GM21447 (cell line): ENCODE measurements around the gene STAG1.
A peak's percentile ranks its signal among the peaks of the same experiment; 100 is the strongest.
"Not testable (repeated sequence)": the region's sequence is repeated elsewhere in the genome, so short reads cannot be mapped to it uniquely, and the experiment has no call there.

ENCODE experiments used
- ATAC-seq: cut with Tn5 transposase; IDR thresholded peaks from one replicate; pipeline ENCODE4 v1.9.1; 2021; ENCODE audit not compliant: unreplicated experiment

Gene STAG1

GRCh38 chr3:136749091-136749490, 3.1 kb downstream of the STAG1 start:
- no peak for ATAC-seq

GRCh38 chr3:136745916-136746315, 6.3 kb downstream of the STAG1 start:
- ATAC-seq = no peak

GRCh38 chr3:136741063-136741462, 11.1 kb downstream of the STAG1 start:
- no peak for ATAC-seq

DNA sequence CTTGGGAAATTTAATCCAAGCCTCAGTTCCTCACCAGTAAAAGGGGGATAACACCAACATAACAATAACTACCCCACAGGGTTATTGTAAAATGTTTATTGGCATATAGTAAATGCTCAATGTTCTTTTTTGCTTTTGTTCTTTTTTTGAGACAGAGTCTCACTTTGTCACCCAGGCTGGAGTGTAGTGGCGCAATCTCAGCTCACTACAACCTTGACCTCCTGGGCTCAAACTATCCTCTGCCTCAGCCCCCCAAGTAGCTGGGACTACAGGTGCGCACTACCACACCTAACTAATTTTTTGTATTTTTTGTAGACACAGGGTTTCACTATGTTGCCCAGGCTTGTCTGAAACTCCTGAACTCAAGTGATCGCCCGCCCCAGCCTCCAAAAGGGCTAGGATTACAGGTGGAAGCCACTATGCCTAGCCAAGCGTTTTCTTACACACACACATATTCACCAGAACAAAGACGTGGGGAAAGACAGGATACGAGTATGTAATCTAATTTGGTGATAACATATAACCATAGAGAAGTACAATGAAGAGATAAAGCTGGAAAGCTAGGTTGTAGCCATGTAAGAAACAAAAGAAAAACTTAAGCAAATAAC, 11.7 kb downstream of the STAG1 start:
- no peak for ATAC-seq

DNA sequence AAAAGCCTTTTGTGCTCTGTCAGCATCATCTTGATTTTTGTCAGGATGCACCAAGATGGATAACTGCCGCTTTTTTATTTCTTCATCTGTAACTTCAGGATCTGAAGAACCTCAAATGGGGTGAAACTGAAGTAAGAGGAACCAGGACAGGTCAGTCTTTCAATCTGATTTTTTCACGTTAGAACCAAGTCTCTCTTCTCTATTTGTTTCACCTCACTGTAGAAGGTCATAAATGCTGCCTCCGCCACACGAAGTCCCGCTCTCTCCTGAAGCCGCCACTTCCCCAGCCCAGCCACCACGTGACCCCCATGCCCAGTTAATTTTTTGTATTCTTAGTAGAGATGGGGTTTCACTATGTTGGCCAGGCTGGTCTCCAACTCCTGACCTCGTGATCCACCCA, 15.2 kb downstream of the STAG1 start:
- ATAC-seq = not testable (repeated sequence)

GRCh38 chr3:136735103-136735502, 17.1 kb downstream of the STAG1 start:
- no peak for ATAC-seq

GRCh38 chr3:136734382-136735070, 17.7 kb downstream of the STAG1 start:
- ATAC-seq = no peak

DNA sequence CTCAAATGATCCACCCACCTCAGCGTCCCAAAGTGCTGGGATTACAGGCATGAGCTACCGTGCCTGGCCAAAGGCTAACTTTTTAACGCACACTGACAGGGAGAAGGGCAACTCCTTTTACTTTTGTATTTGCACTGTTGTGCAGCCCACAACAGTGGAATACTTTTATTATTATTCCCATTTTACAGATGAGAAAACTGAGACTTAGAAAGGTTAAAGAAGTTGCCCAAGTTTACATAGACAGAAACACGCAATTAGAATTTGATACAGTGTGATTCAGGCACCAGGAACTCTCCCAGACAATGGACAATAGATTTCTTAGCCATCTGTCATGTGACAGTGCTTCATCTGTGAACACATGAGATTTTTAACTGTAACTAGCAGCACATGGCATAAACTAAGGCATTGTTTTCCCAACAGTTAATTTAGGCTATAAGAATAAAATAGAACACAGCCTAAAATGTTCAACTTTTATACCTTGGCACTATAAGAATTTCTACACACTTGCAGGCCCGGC, 18.8 kb downstream of the STAG1 start:
- no peak for ATAC-seq

GRCh38 chr3:136731274-136731884, 20.8 kb downstream of the STAG1 start:
- ATAC-seq = no peak

DNA sequence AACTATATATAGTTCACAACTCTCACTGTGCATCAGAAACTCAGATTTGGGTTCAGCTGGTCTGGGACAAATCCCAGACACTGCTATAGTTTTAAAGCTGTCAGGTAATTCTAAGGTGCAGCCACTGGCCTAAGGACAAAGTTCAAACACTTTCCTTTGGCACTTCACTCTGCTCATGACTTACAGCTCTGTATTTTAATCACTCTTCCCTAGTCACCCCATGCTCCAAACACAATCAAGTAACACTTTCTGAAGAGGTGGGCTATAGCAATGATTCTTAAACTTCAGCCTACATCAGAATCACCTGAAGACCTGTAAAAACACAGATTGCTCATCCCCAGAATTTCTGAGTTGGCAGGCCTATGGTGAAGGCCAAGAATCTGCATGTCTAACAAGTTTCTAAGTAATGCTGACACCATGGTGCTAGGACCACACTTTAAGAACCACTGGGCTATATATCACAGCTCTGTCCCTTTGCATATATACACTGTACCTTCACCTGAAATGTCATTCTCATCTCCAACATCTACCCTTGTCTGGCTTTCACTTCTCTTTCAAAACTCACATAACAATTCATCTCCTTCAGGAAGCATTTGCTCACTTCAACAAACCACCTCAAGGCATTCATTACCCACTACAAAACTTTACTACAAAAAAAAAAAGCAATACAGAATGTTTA, 21.4 kb downstream of the STAG1 start:
- peak; percentile 67 for ATAC-seq

- no peak for ATAC-seq
Measured at GRCh38 chr3:136728918-136729317, 23.3 kb downstream of the STAG1 start.

DNA sequence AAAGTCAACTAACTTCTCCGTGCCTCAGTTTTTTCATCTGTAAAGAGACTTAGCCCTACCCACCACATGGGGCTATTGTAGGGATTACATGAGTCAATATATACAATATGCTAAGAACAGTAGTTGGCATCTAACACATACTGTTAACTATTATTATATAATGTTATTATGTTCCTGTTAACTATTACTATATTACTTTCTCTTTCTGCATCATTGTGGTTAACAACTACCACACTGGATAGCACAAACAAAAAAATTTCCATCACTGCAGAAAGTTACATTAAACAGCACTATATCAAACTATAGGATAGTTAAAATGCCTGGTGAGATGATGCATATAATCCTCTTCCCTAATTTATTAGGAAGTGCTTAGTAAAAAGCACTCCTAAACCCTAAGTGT, 23.7 kb downstream of the STAG1 start:
- peak; percentile 55 for ATAC-seq

GRCh38 chr3:136725468-136725867, 26.7 kb downstream of the STAG1 start:
- no peak for ATAC-seq

- ATAC-seq = not testable (repeated sequence)
Measured at GRCh38 chr3:136722916-136723315, 29.3 kb downstream of the STAG1 start.

- ATAC-seq = not testable (repeated sequence)
Measured at GRCh38 chr3:136722399-136722798, 29.8 kb downstream of the STAG1 start.

DNA sequence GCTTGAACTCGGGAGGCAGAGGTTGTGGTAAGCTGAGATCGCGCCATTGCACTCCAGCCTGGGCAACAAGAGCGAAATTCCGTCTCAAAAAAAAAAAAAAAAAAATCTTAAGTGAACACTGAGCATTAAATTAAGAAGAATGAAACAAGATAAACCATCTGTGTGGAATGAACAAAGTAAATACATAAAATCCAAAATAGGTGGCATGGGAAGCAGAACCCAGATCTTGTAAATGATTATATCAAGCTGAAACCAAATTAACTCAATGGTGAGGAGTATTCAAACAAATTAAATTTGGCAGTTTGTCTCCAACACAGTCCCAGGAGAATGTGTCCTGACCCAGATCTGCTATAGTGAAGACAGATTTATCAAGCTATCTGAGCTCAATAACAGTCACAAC, 32.1 kb downstream of the STAG1 start:
- no peak for ATAC-seq

- no peak for ATAC-seq
Measured at GRCh38 chr3:136716629-136717028, 35.5 kb downstream of the STAG1 start.

DNA sequence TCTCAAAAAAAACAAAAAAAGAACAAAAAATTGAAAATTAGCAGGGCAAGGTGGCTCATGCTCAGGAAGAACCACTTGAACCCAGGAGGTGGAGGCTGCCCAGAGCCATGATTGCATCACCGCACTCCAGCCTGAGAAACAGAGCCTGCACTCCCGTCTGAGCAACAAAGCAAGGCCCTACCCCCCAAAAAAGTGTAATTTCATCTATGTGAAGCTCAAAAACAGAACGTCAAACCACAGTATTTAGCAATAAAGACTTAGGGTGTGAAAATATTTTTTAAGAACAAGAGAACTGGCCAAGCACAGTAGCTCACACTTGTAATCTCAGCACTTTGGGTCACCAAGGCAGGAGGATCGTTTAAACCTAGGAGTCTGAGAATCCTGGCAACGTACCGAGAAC, 38.2 kb downstream of the STAG1 start:
- ATAC-seq = no peak

GRCh38 chr3:136712941-136713340, 39.2 kb downstream of the STAG1 start:
- ATAC-seq = no peak

GRCh38 chr3:136711888-136712287, 40.3 kb downstream of the STAG1 start:
- not testable (repeated sequence) for ATAC-seq

DNA sequence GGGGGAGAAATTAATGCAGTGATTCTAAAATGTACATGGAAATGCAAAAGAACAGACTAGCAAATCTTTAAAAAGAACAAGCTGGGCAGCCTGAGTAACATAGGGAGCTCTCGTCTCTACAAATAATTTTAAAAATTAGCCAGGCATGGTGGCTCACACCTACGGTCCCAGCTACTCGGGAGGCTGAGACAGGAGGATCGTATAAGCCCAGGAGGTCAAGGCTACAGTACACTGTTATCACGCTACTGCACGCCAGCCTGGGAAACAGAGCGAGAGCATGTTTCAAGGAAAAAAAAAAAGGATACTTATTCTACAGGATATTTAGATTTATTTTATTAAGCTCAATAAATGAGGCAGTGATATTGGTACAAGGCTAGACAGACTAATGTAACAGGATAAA, 40.9 kb downstream of the STAG1 start:
- no peak for ATAC-seq

DNA sequence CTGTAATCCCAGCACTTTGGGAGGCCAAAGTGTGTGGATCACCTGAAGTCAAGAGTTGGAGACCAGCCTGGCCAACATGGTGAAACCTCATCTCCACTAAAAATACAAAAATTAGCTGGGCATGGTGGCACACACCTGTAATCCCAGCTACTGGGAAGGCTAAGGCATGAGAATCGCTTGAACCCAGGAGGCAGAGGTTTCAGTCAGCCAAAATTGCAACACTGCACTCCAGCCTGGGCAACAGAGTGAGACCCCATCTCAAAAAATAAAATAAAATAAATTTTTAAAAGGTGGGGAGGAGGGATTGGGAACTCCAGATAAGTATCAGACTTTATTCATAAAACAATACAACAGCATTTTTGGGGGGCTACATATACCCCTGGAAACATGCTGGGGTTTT, 42.4 kb downstream of the STAG1 start:
- not testable (repeated sequence) for ATAC-seq
